ENCODE results near the gene GGNBP2.
"Not testable (repeated sequence)": the region's sequence is repeated elsewhere in the genome, so short reads cannot be mapped to it uniquely, and the experiment has no call there.

The GGNBP2 gene

DNA sequence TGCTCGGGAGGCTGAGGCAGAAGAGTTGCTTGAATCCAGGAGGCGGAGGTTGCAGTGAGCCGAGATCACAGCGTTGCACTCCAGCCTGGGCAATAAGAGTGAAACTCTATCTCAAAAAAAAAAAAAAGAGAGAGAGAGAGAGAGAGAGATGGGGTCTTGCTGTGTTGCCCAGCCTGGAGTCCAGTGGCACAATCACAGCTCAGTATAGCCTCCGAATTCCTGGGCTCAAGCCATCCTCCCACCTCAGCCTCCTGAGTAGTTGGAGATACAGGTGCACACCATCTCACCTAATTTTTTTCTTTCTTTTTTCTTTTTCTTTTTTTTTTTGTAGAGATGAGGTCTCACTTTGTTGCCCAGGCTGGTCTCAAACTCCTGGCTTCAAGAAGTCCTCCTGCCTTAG lies 60.3 kb downstream of the GGNBP2 start:
- DNase-seq = not testable (repeated sequence)

DNA sequence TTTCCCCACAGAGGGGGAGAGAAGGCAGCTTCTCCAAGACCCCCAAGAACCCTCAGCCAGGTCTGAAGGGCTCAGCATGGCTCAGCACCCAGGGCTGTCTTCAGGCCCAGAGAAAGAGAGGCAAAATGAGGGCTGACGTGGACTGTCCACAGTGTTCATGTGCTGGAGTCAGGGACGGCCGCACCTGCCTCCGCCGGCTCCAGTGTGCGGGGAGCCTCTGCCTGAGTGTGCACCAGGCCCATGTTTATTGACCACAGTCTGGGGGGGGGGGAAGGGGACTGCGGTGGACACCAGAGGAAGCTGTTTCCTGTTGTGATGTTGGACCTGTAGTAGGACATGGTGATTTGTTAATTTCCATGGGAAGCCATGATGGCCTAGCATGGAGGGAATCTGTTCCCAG lies 63.6 kb downstream of the GGNBP2 start:
- no peak for DNase-seq

DNA sequence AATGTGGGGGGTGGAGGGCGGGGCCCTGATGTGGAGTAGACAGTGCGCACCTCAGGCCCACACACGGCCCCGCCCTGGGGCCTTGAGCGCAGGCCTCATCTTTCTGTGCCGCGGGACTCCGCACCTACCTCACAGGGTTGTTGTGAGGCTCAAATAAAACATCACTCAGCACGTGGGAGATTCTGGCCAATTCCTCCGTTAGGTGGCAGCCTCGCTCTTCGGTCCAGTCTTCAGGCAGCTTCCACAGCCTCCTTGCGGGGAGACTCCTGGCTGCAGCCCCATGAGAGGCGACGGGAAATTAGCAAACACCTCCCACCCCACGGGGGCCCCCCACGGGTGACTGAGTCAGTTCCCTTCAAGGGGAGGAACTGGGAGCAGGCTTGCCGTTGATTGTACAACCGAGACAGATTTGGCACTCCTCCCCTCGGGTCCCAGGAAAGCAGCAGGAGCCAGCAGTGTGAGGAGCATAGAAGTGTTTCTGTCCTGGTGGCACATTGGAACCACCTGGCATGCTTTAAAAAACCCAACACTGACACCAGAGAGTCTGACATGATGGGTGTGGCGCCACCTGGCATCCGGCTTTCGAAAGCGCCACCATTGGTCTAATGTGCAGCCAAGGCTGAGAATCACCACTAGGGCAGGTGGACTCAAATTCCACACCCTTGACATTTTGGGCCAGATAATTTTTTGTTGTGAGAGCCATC lies 64.2 kb downstream of the GGNBP2 start:
- DNase-seq = peak; percentile 37

DNA sequence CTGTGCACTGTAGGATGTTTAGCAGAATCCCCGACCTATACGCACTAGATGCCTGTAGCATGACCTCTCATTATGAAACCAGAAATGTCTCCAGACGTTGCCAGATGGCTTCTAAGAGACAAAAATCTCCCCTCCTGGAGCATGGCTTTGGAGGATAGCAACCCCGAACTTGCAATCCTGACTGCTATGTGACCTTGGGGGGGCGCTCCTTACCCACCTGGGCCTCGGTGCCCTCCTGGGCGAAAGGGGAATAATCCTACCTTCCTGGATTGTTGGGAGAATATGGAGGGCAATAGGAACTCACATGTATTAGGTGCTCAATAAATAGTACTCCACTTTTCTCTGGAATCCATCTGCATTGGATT lies 64.8 kb downstream of the GGNBP2 start:
- DNase-seq = no peak

DNA sequence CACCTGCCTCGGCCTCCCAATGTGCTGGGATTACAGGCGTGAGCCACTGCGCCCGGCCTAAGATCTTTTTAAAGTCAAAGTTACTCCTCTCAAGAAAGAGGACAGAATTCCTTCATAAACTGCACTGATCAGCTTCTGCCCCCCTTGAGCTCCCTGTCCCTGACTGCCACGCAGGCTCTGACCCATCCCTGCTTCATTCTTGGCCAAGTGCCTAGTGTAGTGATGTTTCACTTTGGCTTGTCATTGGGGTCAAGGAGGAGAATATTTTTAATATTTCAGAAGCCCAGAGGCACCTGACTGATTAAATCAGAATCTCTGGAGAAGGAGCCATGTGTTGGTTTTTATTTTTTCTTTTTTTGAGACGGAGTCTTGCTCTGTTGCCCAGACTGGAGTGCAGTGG lies 65.8 kb downstream of the GGNBP2 start:
- no peak for DNase-seq

DNA sequence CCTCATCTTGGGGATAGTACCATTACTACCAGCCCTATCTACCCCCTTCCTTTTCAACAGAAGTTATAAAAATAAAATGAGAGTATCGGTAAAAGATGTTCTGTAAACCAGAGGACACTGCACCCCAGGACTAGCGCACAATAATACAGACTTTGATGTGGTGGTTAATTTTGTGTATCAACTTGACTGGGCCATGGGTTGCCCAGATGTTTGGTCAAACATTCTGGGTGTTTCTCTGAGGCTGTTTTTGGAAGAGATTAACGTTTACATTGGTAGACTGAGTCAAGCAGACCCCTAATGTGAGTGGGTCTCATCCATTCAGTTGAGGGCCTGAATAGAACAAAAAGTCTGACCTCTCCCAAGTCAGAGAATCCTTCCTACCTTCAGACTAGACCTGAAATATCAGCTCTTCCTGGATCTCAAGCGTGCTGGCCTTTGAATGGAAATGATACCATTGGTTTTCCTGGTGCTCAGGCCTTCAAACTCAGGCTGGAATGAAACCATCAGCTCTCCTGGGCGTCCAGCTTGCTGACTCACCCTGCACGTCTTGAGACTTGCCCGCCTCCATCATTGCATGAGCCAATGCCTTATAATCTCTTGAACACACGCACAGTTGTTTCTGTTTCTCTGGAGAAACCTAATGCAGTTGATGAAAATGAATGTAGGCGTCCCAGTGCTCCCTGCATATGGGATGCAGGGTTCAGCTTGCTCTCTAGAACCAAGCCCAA lies 66.8 kb downstream of the GGNBP2 start:
- no peak for DNase-seq

DNA sequence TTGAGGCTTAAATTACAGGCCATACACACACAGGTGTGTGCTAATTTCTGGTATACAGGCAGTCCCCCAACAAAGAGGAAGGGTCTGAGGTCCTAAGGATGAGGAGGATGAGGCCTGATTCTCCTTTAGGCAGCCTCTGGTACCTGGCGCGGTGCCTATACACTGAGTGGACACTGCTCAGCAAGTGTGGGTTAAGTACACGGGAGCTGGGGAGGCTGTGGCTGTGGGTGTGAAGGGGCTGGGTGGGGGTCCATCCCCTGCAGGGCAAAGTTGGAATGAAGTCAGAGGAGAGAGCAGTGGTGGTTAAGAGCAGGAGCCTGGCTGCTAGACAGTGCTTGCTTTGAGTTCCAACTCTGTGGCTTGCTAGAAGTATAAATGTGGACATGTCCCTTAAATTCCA lies 67.6 kb downstream of the GGNBP2 start:
- no peak for DNase-seq

DNA sequence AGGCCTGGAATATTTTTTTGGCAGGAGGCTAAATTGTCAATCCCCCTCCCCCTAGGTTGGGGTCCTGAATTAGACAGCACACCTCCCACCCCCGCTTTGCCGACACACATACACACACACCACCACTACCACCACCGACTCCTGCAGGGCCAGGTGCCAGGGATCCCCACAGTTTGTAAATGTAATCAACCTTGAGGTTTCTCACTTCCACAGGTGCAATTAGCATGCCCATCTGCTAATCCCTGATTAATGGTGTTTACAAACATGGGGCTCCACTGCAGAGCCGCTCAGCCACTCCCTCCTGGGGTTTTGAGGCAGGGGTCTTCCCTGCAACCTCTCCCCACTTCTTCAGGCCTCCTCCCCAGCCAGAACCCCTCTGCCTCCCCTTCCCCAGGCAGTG lies 68.4 kb downstream of the GGNBP2 start:
- DNase-seq = no peak

DNA sequence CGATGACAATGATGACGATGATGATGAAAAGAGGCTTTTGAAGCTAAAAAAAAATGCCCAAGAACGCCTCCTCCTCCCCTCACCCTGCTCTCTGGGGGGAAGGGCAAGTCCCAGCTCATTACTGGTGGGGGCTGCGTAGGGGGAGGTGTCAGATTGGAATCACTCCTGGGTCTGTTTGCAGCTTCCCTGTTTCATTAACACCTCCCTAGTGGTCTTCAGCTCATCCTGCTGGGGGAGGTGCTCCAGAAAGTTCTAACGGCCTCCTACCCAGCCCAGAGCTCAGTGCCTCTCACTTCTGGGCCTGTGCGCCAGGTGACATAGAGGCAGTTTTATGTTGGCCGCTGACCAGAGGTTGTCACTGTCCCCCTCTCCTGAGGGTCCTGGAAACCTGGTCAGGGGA lies 69.4 kb downstream of the GGNBP2 start:
- DNase-seq = no peak

DNA sequence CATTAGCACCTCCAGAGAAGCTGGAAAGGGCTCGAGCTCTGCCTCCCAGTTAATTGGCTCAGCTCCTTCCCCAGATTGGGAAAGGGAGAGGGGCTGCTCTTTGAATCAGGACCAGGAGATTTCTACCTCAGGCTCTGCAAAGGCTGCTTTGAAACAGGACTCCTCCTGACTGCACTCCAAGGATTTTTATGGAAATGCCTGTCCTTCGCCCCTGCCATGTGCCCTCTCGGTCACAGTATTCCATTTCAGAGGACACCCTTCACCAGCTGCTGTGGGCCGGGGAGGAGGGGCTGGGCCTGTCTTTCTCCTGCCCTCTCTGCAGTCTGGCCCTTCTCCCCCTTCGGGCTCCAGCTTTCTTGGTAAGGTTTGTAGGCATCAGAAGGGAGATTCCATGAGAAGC lies 70.2 kb downstream of the GGNBP2 start:
- no peak for DNase-seq

DNA sequence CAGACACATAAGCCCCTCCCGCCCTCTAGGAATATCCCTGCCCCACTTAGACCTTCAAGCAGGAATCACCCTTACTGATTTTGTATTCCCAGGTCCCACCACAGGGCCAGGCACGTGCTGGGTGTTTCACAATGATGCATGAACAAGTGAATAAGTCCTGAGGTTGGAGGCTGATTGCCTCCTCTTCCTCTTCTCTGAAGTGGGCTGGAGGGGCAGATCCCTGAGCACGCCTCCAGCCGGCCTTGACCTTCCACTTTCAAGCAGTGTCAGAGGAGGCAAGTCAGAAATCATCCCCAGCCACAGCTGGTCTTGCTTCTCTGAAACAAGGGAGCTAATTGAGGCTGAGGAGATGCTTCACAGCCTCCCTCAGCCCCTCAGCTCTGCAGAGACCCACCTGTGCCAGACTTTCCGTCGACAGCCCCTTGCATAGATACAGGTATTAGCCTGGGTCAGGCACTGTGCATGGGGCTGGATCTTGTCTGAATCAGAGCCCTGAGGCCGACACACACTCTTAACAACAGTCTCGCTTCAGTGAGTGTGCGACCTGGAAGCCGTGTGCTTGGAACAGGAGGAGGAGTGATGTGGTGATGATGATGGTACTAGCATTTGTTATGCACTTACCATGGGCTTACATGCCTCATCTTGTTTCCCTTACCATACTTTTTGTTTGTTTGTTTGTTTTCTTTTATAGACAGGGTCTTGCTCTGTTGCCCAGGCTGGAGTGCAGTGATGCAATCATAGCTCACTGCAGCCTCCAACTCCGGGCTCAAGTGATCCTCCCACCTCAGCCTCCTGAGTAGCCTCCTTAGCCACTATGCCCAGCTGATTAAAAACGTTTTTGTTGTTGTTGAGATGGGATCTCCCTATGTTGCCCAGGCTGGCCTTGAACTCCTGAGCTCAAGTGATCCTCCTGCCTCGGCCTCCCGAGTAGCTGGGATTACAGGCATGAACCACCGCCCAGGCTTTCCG lies 71.6 kb downstream of the GGNBP2 start:
- DNase-seq = no peak

DNA sequence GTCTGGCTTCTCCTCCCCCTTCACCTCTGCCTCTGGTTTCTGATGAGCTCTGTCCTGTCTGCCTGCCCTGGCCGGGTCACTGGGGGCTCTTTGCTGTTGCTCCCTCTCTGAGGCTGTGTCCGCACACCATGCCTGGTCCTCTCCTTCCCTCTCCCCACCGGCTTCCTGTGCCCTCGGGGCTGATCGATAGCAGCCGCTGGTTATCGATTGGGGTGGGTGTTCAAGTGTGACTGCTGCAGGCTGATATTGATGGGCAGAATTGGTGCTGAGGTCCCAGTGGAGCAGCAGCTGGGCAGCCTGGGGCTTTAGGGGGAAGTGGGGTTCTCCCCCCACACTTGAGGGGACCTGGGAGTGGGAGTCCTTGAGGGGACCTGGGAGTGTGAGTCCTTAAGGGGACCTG lies 73.1 kb downstream of the GGNBP2 start:
- DNase-seq = no peak

DNA sequence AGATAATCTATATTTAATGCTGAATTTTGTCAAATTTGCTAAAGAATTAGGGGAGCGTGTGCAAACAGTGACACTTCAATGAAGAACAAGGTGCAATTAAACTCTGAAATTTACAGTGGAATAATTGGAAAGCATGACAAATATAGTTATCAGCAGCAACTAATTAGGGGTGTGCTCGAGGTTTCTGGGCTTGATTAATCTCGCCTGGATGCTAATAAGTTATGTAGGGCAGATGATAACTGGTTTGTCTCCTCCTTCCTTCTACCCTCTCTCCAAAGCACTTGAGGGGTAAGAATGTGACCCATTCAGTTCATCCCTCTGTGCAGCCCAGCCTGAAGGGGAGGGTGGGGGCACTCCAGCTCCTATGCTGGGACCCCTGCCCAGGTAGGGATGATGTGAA lies 78.6 kb downstream of the GGNBP2 start:
- no peak for DNase-seq

DNA sequence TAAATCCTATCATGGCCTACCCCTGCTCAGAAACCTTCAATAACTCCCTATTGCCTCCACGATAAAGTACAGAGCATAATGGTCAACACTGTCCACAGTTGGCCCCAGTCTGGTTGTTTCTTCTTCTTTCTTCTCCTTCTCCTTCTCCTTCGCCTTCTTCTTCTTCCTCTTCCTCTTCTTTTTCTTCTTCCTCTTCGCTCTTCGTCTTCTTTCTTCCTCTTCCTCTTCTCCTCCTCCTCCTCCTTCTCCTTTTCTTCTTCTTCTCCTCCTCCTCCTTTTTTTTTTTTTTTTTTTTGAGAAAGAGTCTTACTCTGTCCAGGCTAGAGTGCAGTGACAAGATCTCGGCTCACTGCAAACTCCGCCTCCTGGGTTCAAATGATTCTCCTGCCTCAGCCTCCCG lies 80.5 kb downstream of the GGNBP2 start:
- no peak for DNase-seq

DNA sequence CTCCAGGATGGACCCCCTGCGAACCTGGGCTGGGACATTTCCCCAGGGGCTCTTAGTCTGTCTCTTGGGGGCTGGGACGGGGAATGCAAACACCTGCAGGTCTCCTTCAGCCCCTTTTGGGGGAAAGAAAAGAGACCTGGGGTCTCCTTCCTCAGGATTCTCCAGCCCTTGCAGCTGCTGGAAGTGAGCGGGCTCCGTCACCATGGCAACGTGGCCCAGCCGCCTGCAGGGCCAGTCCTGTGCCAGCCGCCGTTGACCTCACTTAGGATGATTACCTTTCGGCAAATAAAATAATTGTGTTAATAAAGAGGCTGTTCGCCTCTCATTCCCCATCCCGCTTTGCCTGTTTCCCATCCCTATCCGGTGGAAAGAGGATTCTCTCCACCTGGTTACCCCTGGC lies 82.4 kb downstream of the GGNBP2 start:
- DNase-seq = peak; percentile 39

DNA sequence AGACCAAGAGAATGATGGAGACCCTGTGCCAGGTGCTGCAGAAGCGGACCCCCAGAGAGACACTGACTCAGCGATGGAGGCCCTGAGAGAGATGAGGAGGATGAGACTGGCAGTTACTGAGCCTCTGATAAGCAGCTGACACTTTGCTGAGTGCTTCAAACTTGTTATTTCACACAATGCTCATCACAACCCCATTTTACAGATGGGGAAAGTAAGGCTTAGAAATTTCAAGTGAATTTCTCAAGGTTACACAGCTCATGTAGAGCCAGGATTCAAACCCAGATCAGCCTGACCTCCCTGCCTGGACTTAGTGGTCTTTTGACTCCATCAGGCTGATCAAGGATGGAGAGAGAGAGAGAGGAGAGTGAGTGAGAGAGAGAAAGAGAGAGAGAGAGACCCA lies 83.9 kb downstream of the GGNBP2 start:
- DNase-seq = no peak

DNA sequence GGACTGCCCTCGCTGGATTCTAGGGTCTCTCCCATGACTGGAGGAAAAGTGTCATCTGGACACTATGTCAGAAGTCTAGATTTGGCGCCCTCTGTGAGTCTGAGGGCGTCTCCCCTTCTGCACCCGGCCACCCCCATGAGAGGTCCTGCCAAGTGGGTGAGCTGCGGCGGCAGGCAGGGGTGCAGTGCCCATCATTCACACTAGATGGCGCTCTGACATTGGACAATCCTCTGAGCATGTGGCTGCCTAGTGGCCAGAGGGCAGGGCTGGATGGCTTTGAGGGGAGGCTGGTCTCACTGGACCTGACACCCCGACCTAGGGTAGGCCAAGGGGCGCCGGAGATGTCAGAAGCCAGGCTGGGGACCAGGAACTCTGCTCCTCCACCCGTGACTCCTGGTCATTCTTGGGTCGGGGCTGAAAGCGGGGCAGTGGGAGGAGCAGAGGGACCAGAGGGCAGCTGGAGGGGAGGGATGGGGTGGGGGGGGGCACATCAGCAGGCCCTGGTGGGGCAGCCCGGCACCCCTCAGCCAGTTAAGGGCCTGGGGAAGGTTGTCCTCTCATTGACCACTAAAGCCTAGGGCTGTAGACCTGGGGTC lies 84.6 kb downstream of the GGNBP2 start:
- no peak for DNase-seq

DNA sequence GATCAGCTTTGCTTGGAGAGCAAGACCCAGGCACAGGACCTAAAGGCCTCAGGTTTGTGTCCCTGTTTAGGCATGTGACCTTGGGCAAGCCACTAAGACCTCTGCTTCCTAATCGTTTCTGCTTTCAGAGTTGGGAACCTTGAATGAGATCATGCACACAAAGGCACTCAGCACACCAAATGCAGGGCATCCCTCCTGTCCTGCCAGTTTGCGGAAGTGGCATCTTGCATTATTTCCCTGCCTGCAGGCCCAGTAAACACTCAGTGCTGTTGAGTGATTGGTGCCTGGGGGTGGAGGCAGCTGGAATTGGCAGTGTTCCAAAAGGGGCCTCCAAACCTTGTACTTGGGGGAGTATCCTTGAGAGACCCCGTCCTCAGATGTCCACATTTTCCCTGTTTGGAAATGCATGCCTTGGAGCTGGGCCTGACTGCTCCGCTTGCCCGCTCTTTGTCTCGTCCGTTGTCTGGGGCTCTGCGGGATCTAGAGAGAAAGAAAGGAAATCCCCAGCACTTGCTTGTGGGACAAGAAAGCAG lies 85.3 kb downstream of the GGNBP2 start:
- DNase-seq = no peak

DNA sequence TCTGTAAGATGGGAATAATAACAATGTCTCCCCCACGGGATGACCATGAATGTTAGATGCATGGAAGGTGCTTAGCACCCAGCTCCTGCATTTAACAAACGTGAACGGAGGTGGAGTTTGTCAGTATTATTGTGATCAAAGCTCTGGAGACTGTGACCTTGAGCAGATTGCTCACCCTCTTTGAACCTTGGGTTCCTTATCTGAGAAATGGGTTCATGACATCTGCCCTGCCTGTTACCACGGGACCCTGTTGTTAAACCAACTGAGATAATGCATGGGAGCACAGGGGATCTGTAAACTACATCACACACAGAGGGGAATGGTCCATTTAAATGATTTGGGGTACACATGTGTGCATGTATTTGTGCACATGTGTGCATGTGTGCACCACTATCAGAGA lies 86.3 kb downstream of the GGNBP2 start:
- DNase-seq = no peak

DNA sequence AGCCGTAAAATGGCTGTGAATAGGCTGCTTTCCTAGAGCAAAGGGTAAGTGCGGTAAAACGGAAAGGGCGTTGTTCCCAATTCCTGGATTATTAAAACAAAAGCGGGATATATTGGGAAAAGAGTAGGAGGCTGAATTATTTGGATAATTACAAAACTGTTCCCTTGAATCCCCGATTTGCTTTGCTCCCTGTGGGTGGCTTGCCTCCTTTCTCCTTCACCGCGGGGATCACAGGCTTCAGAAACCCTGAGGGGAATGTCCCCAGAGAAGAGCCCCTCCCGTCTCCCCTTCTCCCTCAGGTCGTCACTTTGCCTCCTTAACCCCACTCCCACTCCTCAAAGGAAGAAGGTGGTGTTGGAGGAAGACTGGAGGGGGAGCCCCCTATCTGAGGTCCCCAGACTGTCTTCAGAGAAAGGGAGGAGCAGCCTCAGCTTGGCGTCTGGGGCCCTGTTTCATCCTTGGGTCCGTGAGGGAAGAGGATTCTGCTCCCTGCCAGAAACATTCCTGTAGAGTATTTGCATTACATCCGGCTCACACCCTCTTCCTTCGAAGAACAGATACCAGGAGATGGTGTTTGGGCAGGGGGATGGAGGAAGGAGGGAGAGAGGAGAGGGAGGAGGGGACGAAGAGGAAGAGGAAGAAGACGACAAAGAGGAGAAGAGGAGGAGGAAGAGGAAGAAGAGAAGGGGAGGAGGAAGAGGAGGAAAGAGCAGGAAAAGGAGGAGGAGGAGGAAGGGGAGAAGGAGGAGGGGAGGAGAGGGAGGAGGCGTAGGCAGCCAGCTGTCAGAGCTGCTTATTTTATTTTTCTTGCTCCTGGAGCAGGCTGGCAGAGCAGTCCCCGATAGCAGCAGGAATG lies 88.4 kb downstream of the GGNBP2 start:
- DNase-seq = no peak
